K562 (cell line): ENCODE data around the gene RERE. TPM values are rescaled to one million over a fixed set of nuclear protein-coding genes. Genes with fewer than 3 reads are reported as not detected.

Experiments
- BACH1 ChIP-seq: fragments of 200-800 bp; sonication (Bioruptor generic); IDR thresholded peaks from 2 replicates; pipeline ENCODE4 v1.6.1; 2016; ENCODE audit warnings: missing genetic modification characterization, missing compliant biosample characterization
- BHLHE40 ChIP-seq: IDR thresholded peaks from 2 replicates; pipeline ENCODE4 v1.6.1; 2011; ENCODE audit warnings: low read length, improper control_type of control experiment
- CBX2 ChIP-seq: fragments of 200-600 bp; sonication (generic); IDR thresholded peaks from one replicate; pipeline ENCODE4 v1.6.1; 2012; ENCODE audit warnings: mild to moderate bottlenecking, low read length, inconsistent platforms; ENCODE audit not compliant: insufficient read depth, poor library complexity, severe bottlenecking
- E2F1 ChIP-seq: sonication (generic); formaldehyde crosslinking; IDR thresholded peaks from 2 replicates; pipeline ENCODE4 v1.8.1; 2023; ENCODE audit warnings: mild to moderate bottlenecking, missing genetic modification reagents, moderate library complexity
- EWSR1 ChIP-seq: fragments of 450-650 bp; IDR thresholded peaks from 2 replicates; pipeline ENCODE4 v1.6.1; 2018; ENCODE audit warnings: borderline replicate concordance, mild to moderate bottlenecking, low read depth, moderate library complexity; ENCODE audit not compliant: partially characterized antibody
- HIVEP1 ChIP-seq: fragments of 250-450 bp; sonication (Bioruptor Pico); IDR thresholded peaks from 2 replicates; pipeline ENCODE4 v1.4.0; 2020; ENCODE audit warnings: mild to moderate bottlenecking
- KLF10 ChIP-seq: fragments of 250-450 bp; sonication (Bioruptor Pico); IDR thresholded peaks from 2 replicates; pipeline ENCODE4 v1.6.1; 2021; ENCODE audit warnings: matching md5 sums
- LEF1 ChIP-seq: fragments of 450-650 bp; IDR thresholded peaks from 2 replicates; pipeline ENCODE4 v1.6.1; 2016; ENCODE audit warnings: mild to moderate bottlenecking
- MIER1 ChIP-seq: fragments of 450-650 bp; IDR thresholded peaks from 2 replicates; pipeline ENCODE4 v1.6.1; 2016; ENCODE audit warnings: antibody characterized with exemption, mild to moderate bottlenecking, low read depth
- MXD1 ChIP-seq: fragments of 250-450 bp; sonication (Bioruptor Pico); IDR thresholded peaks from 2 replicates; pipeline ENCODE4 v1.8.0; 2021; ENCODE audit warnings: borderline replicate concordance, mild to moderate bottlenecking, moderate library complexity; ENCODE audit not compliant: poor library complexity, severe bottlenecking
- NR3C1 ChIP-seq: sonication (generic); formaldehyde crosslinking; IDR thresholded peaks from 2 replicates; pipeline ENCODE4 v1.8.1; 2022; ENCODE audit warnings: missing genetic modification reagents
- RBM25 ChIP-seq: fragments of 200-400 bp; formaldehyde crosslinking; IDR thresholded peaks from 2 replicates; pipeline ENCODE4 v1.6.1; 2018; ENCODE audit warnings: low read length, low read depth, moderate library complexity; ENCODE audit not compliant: severe bottlenecking
- SMAD2 ChIP-seq: fragments of 150-350 bp; IDR thresholded peaks from 2 replicates; pipeline ENCODE4 v1.6.1; 2014; ENCODE audit warnings: low read depth, mild to moderate bottlenecking, low read length
- STAG1 ChIP-seq: sonication (generic); formaldehyde crosslinking; IDR thresholded peaks from 2 replicates; pipeline ENCODE4 v1.5.0; 2020; ENCODE audit warnings: missing genetic modification reagents, borderline replicate concordance
- WHSC1 ChIP-seq: IDR thresholded peaks from one replicate; pipeline ENCODE4 v1.6.1; 2012; ENCODE audit warnings: low read length, control low read depth, inconsistent platforms
- ZBTB5 ChIP-seq: fragments of 450-650 bp; IDR thresholded peaks from 2 replicates; pipeline ENCODE4 v1.6.1; 2017; ENCODE audit warnings: antibody characterized with exemption
- ZBTB9 ChIP-seq: fragments of 450-650 bp; formaldehyde crosslinking; IDR thresholded peaks from 2 replicates; pipeline ENCODE4 v1.4.0; 2020; ENCODE audit warnings: mild to moderate bottlenecking, moderate library complexity
- ZFP36 ChIP-seq: fragments of 150-350 bp; IDR thresholded peaks from 2 replicates; pipeline ENCODE4 v1.6.1; 2018; ENCODE audit warnings: low read length, low read depth; ENCODE audit not compliant: partially characterized antibody
- ZNF274 ChIP-seq: IDR thresholded peaks from 2 replicates; pipeline ENCODE4 v1.6.1; 2011; ENCODE audit warnings: low read depth, mild to moderate bottlenecking, low read length, moderate library complexity, borderline replicate concordance
- ZNF347 ChIP-seq: fragments of 450-650 bp; formaldehyde crosslinking; IDR thresholded peaks from 2 replicates; pipeline ENCODE4 v1.4.0; 2020; ENCODE audit warnings: low read depth, mild to moderate bottlenecking, moderate library complexity
- polyA plus RNA-seq, 8 experiments: library from polyadenylated mRNA; depleted of rRNA in 4 of 8; stranded (reverse) in 5 of 8; unstranded in 3 of 8; fragments of >200 nt; fragmentation: Nextera tagmentation in 2 of 8; fragmentation: Illumina TruSeq in 1 of 8; extraction: Ambion mirVana in 2 of 8; extraction: Trizol in 1 of 8; gene quantifications; 2 replicates each; pipeline versions ENCODE4 v1.2.1 to v1.2.3, GENCODE V29; 2011 to 2014; ENCODE audit warnings: inconsistent platforms in 1 of 8, missing spikeins in 1 of 8
- total RNA-seq, 7 experiments: library from RNA; depleted of rRNA in 6 of 7; stranded (reverse); fragments of >200 nt in 6 of 7; fragmentation: Illumina TruSeq in 2 of 7; extraction: Trizol in 2 of 7; gene quantifications; 2 replicates each; pipeline versions ENCODE4 v1.2.1 to v1.2.3, GENCODE V29; 2011 to 2021; ENCODE audit warnings: low replicate concordance in 1 of 7

Gene RERE
- total and polyA plus RNA-seq, 9 of the 15 experiments (the other 6 are each of a cell fraction or from before 2014, with no cell fraction given): 3.0 to 51.5 (median 13.4) TPM

- TF ChIP-seq STAG1 (no peak), LEF1 (peak; percentile 84; the same call in 1 of the 2 replicates), WHSC1 (no peak), BACH1 (tag) (peak; percentile 49; the same call in 1 of the 2 replicates), KLF10 (no peak), ZBTB5 (no peak), ZFP36 (peak; percentile 11), ZBTB9 (peak; percentile 78), NR3C1 (CRISPR knock-in tag) (no peak), MIER1 (no peak), ZNF274 (no peak), ZNF347 (no peak), E2F1 (no peak), CBX2 (no peak), SMAD2 (no peak), EWSR1 (no peak), BHLHE40 (peak; percentile 60), HIVEP1 (CRISPR knock-in tag) (no peak), MXD1 (CRISPR knock-in tag) (no peak), RBM25 (no peak)
Measured at GRCh38 chr1:8625981-8626898, 191.2 kb downstream of the RERE start (continued).
